H1 (cell line): ENCODE measurements around the gene FMN2.

Experiments used
- GABPA ChIP-seq: IDR thresholded peaks from 2 replicates; pipeline ENCODE4 v1.6.1; 2011; ENCODE audit warnings: mild to moderate bottlenecking, low read length, moderate library complexity, borderline replicate concordance; ENCODE audit not compliant: insufficient read depth
- POLR2A ChIP-seq, 2 experiments: IDR thresholded peaks; 1 replicate in 1 of 2; 2 replicates in 1 of 2; pipeline ENCODE4 v1.6.1; 2011; ENCODE audit warnings: low read depth in 2 of 2, low read length in 2 of 2, mild to moderate bottlenecking in 2 of 2; ENCODE audit errors: control extremely low read depth in 1 of 2
- RNF2 ChIP-seq: fragments of 200-900, 300-1000 bp; sonication (generic); IDR thresholded peaks from 2 replicates; pipeline ENCODE4 v1.7.1; 2016; ENCODE audit warnings: borderline replicate concordance, low read depth, mild to moderate bottlenecking, antibody characterized with exemption, low read length; ENCODE audit not compliant: poor library complexity, severe bottlenecking; ENCODE audit errors: missing control alignments

DNA sequence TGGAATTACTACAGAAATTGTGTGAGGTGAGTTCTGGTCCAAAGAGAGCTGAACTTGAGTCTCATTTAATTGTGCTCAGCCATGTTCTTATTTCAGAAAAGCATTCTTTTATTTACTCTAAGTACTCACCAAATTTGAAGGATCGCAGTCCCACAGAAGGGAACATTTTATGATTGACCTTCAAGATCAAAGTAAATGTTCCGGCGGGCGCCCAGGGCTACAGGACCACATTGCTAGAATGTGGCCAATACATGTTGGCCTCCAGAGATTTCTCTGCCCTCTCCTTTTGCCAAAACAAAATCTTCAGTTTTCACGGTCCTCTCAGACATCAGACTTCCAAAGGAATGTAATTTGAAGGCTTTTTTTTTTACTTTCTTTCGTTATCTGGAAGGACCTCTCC is 237.8 kb downstream of the FMN2 start:
- TF ChIP-seq RNF2 (no peak), GABPA (no peak), POLR2A (IDR thresholded peaks at IDR 0.05; ENCODE audit: control extremely low read depth in 1 of 2, low read depth in 2 of 2, low read length in 2 of 2) (no peak)
